MM.1S (cell line): ENCODE data around the gene NRG3.

ENCODE experiments used
- EZH2phosphoT487 ChIP-seq: fragments of 300-600 bp; sonication (generic); IDR thresholded peaks from 2 replicates; pipeline ENCODE4 v1.6.1; 2018; ENCODE audit warnings: antibody characterized with exemption, low read length
- TF ChIP-seq, protein P1 (sequence below): fragments of 300-600 bp; sonication (generic); IDR thresholded peaks from 2 replicates; pipeline ENCODE4 v1.5.1; 2016; ENCODE audit warnings: antibody characterized with exemption, low read length, mixed read lengths

DNA sequence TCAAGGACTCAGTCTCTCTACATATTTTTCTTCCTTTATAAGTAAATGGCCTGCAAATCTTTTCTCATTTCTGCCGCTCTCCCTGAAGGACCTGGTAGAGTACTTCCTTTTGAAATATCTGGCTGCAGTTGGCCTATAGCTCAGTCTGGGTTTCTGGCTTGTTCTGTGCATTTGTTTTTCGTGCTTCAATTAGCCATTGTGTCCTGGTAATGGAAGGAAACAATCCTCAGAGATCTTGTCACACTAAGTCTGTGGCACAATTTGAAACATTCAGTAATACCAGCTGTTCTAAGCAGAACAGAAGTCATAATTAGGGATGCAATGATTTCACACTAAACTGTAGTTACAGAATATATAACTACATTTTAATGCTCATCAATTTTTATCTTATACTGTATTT lies 545.0 kb downstream of the NRG3 start:
- TF ChIP-seq, protein P1, sequence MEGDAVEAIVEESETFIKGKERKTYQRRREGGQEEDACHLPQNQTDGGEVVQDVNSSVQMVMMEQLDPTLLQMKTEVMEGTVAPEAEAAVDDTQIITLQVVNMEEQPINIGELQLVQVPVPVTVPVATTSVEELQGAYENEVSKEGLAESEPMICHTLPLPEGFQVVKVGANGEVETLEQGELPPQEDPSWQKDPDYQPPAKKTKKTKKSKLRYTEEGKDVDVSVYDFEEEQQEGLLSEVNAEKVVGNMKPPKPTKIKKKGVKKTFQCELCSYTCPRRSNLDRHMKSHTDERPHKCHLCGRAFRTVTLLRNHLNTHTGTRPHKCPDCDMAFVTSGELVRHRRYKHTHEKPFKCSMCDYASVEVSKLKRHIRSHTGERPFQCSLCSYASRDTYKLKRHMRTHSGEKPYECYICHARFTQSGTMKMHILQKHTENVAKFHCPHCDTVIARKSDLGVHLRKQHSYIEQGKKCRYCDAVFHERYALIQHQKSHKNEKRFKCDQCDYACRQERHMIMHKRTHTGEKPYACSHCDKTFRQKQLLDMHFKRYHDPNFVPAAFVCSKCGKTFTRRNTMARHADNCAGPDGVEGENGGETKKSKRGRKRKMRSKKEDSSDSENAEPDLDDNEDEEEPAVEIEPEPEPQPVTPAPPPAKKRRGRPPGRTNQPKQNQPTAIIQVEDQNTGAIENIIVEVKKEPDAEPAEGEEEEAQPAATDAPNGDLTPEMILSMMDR, result no peak
- no peak for TF ChIP-seq EZH2phosphoT487
